GM12865 (cell line): ENCODE results near the gene VPS8.

ENCODE experiments used
- DNase-seq: peaks from one replicate; pipeline ENCODE4 v3.0.0; 2010; ENCODE audit warnings: low read depth
- H3K4me3 ChIP-seq: 2 replicates; pipeline ENCODE4 v1.5.1; 2011; ENCODE audit warnings: mild to moderate bottlenecking, low read depth, low read length, control low read depth
- CTCF ChIP-seq: IDR thresholded peaks from 2 replicates; pipeline ENCODE4 v1.5.1; 2011; ENCODE audit warnings: low read length, control low read depth, low read depth, inconsistent platforms; ENCODE audit not compliant: insufficient read depth; ENCODE audit errors: missing control alignments

Gene VPS8

GRCh38 chr3:184777566-184778356 lies 34.2 kb upstream of the VPS8 start:
- DNase-seq, result peak; percentile 92
- H3K4me3 ChIP-seq, result no peak overlapping the region
- peak; percentile 73 for TF ChIP-seq CTCF

- TF ChIP-seq CTCF, result no peak
- no peak for DNase-seq
- no peak overlapping the region for H3K4me3 ChIP-seq
These were observed 33.3 kb upstream of the VPS8 start for GRCh38 chr3:184778426-184779332.

GRCh38 chr3:184780981-184781515 lies 30.9 kb upstream of the VPS8 start:
- H3K4me3 ChIP-seq, result no peak overlapping the region
- TF ChIP-seq CTCF, result no peak
- no peak for DNase-seq

- DNase-seq, result no peak
- no peak for TF ChIP-seq CTCF
- H3K4me3 ChIP-seq, result no peak overlapping the region
These were observed 30.2 kb upstream of the VPS8 start for GRCh38 chr3:184781801-184782200.

- TF ChIP-seq CTCF, result no peak
- DNase-seq, result no peak
- H3K4me3 ChIP-seq, result no peak overlapping the region
These were observed 28.6 kb upstream of the VPS8 start for GRCh38 chr3:184783319-184783718.

GRCh38 chr3:184784731-184785500 lies 27.1 kb upstream of the VPS8 start:
- H3K4me3 ChIP-seq, result no peak overlapping the region
- TF ChIP-seq CTCF, result no peak
- no peak for DNase-seq
